Glutamatergic neuron (in vitro differentiated cells): ENCODE measurements around the gene ABCA9. TPM values are rescaled to one million over a fixed set of nuclear protein-coding genes. Genes with fewer than 3 reads are reported as not detected.
A peak's percentile ranks its signal among the peaks of the same experiment; 100 is the strongest.

ENCODE experiments used
- DNase-seq: peaks from one replicate; pipeline ENCODE4 v3.0.0; 2022
- H3K27ac Mint-ChIP-seq: one replicate; pipeline ENCODE4 v1.8.0; 2020; ENCODE audit warnings: mild to moderate bottlenecking, mixed read lengths, inconsistent platforms; ENCODE audit not compliant: unreplicated experiment
- H3K27me3 Mint-ChIP-seq: one replicate; pipeline ENCODE4 v1.8.0; 2020; ENCODE audit warnings: mild to moderate bottlenecking, moderate library complexity, mixed read lengths, inconsistent platforms; ENCODE audit not compliant: unreplicated experiment
- H3K36me3 Mint-ChIP-seq: one replicate; pipeline ENCODE4 v1.8.0; 2020; ENCODE audit warnings: mild to moderate bottlenecking, mixed read lengths, inconsistent platforms; ENCODE audit not compliant: unreplicated experiment
- H3K4me1 Mint-ChIP-seq: one replicate; pipeline ENCODE4 v1.8.0; 2020; ENCODE audit warnings: mild to moderate bottlenecking, low read depth, mixed read lengths, inconsistent platforms; ENCODE audit not compliant: unreplicated experiment
- H3K4me3 Mint-ChIP-seq: one replicate; pipeline ENCODE4 v1.8.0; 2020; ENCODE audit warnings: mild to moderate bottlenecking, mixed read lengths, inconsistent platforms; ENCODE audit not compliant: unreplicated experiment
- H3K9me3 Mint-ChIP-seq: one replicate; pipeline ENCODE4 v1.8.0; 2020; ENCODE audit warnings: mild to moderate bottlenecking, moderate library complexity, mixed read lengths, inconsistent platforms; ENCODE audit not compliant: unreplicated experiment
- total RNA-seq: library from RNA; stranded (reverse); fragmentation: NEBNext Ultra II Directional; extraction: Animal tissue kit (Norgen Biotek cat#: 25700); gene quantifications from one replicate; pipeline ENCODE4 v1.2.1, GENCODE V29; 2021; ENCODE audit not compliant: unreplicated experiment
- TF ChIP-seq, protein P1 (sequence below): fragments of 200-600 bp; sonication (generic); IDR thresholded peaks from one replicate; pipeline ENCODE4 v1.5.0; 2021; ENCODE audit not compliant: partially characterized antibody, unreplicated experiment

ABCA9 gene
- total RNA-seq, 1 donor from 2014 or later, result 0.61 TPM

DNA sequence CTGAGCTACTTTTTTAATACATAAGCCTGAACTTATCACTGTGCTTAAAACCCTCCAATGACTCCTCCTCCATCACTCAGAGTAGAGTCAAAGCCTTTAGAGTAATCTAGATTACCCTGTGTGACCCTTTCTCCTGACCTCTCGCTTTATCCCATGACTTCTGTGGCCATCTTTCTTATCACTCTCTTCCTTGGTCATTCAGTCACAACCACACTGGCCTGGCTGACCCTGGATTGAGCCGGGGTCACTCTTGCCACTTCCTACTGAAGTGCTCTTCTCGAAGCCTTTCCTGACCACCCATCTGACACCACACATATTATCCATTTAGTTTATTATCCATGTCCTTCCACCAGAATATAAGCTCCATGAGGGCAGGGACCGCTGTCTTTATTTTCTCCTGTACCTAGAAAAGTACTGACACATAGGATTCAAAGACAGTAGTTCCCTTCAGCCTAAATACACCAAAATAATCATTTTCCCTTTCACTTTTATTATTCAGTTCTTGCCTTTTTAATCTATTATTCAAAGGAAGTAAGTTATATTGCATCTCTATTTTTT lies 28.0 kb upstream of the ABCA9 start:
- H3K27ac Mint-ChIP-seq, result no peak overlapping the region
- no peaks in the 10 kb centered on the region for H3K36me3 Mint-ChIP-seq
- no peak for DNase-seq
- TF ChIP-seq, protein P1, sequence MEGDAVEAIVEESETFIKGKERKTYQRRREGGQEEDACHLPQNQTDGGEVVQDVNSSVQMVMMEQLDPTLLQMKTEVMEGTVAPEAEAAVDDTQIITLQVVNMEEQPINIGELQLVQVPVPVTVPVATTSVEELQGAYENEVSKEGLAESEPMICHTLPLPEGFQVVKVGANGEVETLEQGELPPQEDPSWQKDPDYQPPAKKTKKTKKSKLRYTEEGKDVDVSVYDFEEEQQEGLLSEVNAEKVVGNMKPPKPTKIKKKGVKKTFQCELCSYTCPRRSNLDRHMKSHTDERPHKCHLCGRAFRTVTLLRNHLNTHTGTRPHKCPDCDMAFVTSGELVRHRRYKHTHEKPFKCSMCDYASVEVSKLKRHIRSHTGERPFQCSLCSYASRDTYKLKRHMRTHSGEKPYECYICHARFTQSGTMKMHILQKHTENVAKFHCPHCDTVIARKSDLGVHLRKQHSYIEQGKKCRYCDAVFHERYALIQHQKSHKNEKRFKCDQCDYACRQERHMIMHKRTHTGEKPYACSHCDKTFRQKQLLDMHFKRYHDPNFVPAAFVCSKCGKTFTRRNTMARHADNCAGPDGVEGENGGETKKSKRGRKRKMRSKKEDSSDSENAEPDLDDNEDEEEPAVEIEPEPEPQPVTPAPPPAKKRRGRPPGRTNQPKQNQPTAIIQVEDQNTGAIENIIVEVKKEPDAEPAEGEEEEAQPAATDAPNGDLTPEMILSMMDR, result no peak
- H3K4me1 Mint-ChIP-seq, result no peaks in the 10 kb centered on the region
- H3K27me3 Mint-ChIP-seq, result no peaks in the 10 kb centered on the region
- no peak overlapping the region for H3K4me3 Mint-ChIP-seq
- H3K9me3 Mint-ChIP-seq, result no peaks in the 10 kb centered on the region

DNA sequence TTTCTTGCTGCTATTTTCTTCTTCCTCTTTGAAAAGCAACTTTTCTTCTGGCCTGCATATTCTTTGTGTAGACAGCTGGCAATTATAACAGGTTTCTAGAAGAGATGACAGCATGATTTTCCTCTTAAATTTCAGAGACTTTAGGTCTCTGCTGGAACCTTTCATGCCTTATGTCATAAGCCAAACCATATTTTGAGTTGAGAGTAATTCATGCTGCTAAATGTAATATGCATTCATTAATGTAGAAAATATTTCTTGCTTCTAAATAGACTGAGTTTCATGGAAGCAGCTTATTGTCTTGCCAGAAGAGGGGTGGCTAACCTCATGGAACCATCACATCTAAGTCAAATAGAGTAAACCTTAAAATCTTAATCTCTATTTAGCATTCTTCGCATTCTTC lies 25.9 kb upstream of the ABCA9 start:
- no peaks in the 10 kb centered on the region for H3K9me3 Mint-ChIP-seq
- H3K4me3 Mint-ChIP-seq, result no peak overlapping the region
- TF ChIP-seq, protein P1, result no peak
- H3K4me1 Mint-ChIP-seq, result no peaks in the 10 kb centered on the region
- DNase-seq, result no peak
- peaks cover 7% of the 10 kb centered on the region for H3K36me3 Mint-ChIP-seq
- no peaks in the 10 kb centered on the region for H3K27me3 Mint-ChIP-seq
- no peak overlapping the region for H3K27ac Mint-ChIP-seq

DNA sequence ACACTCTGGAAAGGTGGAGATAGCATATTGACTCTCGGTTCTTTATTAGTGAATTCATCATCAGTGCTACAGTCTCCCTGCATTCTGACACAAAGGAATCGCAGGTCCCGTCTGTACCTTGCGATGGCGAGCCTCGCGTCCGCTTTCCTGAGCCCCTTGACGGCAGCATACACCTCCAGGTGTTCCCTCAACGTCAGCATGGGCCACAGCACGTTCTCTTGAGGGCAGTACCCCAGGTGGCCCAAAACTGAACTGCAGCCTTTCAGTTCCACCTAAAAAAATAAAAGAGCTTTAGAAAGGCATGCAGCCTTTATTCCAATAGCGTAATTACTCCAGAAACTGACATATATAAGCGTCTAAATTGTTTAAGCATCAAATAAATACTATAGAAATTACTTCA lies 24.2 kb upstream of the ABCA9 start:
- DNase-seq, result peak; percentile 42
- TF ChIP-seq, protein P1, result peak; percentile 72
- no peaks in the 10 kb centered on the region for H3K9me3 Mint-ChIP-seq

DNA sequence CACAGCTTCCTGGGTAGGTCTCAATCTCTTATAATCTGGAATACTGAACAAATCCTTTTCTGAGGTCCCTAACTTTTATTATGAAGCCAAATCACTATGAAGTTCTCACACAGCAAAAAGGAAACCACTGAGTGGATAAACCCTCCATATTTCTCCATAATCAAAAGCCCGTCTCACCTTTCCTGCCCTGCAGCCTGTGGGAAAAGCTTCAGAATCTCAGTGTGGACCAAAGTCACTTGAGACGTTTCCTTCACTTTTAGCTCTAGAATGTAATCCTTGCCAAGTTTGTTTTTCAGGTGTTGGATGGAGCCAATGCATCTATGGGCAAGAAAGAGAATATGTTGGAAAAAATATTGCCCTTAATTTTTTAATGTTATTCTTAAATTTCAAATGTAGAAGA lies 22.0 kb upstream of the ABCA9 start:
- no peaks in the 10 kb centered on the region for H3K27me3 Mint-ChIP-seq
- H3K4me1 Mint-ChIP-seq, result no peaks in the 10 kb centered on the region
- peaks cover 7% of the 10 kb centered on the region for H3K36me3 Mint-ChIP-seq
- H3K27ac Mint-ChIP-seq, result no peak overlapping the region
- DNase-seq, result no peak
- TF ChIP-seq, protein P1, result no peak
- H3K4me3 Mint-ChIP-seq, result no peak overlapping the region
- H3K9me3 Mint-ChIP-seq, result no peaks in the 10 kb centered on the region

More for the DNA sequence above, 24.2 kb upstream of the ABCA9 start:
- Mint-ChIP-seq H3K4me1 (no peaks in the 10 kb centered on the region), H3K4me3 (no peak overlapping the region), H3K27me3 (no peaks in the 10 kb centered on the region), H3K27ac (no peak overlapping the region), H3K36me3 (peaks cover 7% of the 10 kb centered on the region)

DNA sequence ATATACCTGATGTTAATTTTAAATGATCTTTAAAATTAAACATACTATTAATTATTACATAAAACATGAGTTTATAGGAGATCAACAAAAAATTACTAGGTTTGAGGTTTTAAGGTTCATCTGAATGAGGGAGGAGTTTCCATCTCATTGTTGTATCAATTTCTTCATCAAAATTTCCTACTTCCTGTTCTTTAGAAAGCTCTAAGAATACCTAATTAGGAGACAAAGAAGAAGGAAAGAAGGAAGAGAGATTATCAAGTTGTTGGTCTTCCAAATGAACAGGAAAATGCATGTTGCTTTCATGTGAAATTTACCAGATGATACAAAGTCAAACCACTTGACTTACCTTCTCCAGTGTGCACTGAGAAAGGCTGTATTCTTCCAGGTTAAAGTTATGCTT lies 18.1 kb upstream of the ABCA9 start:
- peaks cover 7% of the 10 kb centered on the region for H3K36me3 Mint-ChIP-seq
- H3K27me3 Mint-ChIP-seq, result no peaks in the 10 kb centered on the region
- H3K4me1 Mint-ChIP-seq, result no peaks in the 10 kb centered on the region
- no peak overlapping the region for H3K27ac Mint-ChIP-seq
- H3K9me3 Mint-ChIP-seq, result no peaks in the 10 kb centered on the region
- no peak for DNase-seq
- TF ChIP-seq, protein P1, result no peak
- no peak overlapping the region for H3K4me3 Mint-ChIP-seq
